OCI-LY1 (cell line): ENCODE data around the gene KCNMA1.
"Not testable (repeated sequence)": the region's sequence is repeated elsewhere in the genome, so short reads cannot be mapped to it uniquely, and the experiment has no call there.

Source experiments
- H2AFZ ChIP-seq: fragments of 200-600 bp; sonication (generic), shearing (Covaris generic); 2 replicates; pipeline ENCODE4 v1.6.0; 2014; ENCODE audit warnings: antibody characterized with exemption, mild to moderate bottlenecking, low read length
- H3F3A ChIP-seq: fragments of 200-600 bp; sonication (generic), shearing (Covaris generic); 2 replicates; pipeline ENCODE4 v1.6.0; 2014; ENCODE audit warnings: mild to moderate bottlenecking, antibody characterized with exemption, low read length, moderate library complexity; ENCODE audit not compliant: insufficient read depth
- H3K27ac ChIP-seq: fragments of 200-600 bp; sonication (generic); 2 replicates; pipeline ENCODE4 v1.5.1; 2014; ENCODE audit warnings: low read length, mixed run types, mild to moderate bottlenecking, low read depth; ENCODE audit not compliant: poor library complexity, severe bottlenecking
- H3K27me3 ChIP-seq: fragments of 200-600 bp; sonication (generic); 2 replicates; pipeline ENCODE4 v1.6.0; 2014; ENCODE audit warnings: antibody characterized with exemption, mild to moderate bottlenecking, low read length, moderate library complexity; ENCODE audit not compliant: insufficient read depth
- H3K36me3 ChIP-seq: fragments of 200-600 bp; sonication (generic); 2 replicates; pipeline ENCODE4 v1.6.1; 2014; ENCODE audit warnings: mild to moderate bottlenecking, antibody characterized with exemption, low read length, moderate library complexity, mixed read lengths; ENCODE audit not compliant: insufficient read depth
- H3K4me1 ChIP-seq: fragments of 200-600 bp; sonication (generic); 2 replicates; pipeline ENCODE4 v1.5.1; 2014; ENCODE audit warnings: mild to moderate bottlenecking, low read length, moderate library complexity; ENCODE audit not compliant: insufficient read depth, severe bottlenecking
- H3K4me2 ChIP-seq: fragments of 200-600 bp; sonication (generic), shearing (Covaris generic); 2 replicates; pipeline ENCODE4 v1.6.1; 2014; ENCODE audit warnings: low read length
- H3K4me3 ChIP-seq: fragments of 200-600 bp; sonication (generic); 2 replicates; pipeline ENCODE4 v1.5.1; 2014; ENCODE audit warnings: low read length, low read depth, mild to moderate bottlenecking, mixed read lengths; ENCODE audit not compliant: poor library complexity, severe bottlenecking
- H3K79me2 ChIP-seq: fragments of 200-600 bp; shearing (Covaris generic); 2 replicates; pipeline ENCODE4 v1.6.1; 2016; ENCODE audit warnings: mixed run types, low read length, mixed read lengths; ENCODE audit not compliant: insufficient read depth
- H3K9ac ChIP-seq: fragments of 200-600 bp; sonication (generic), shearing (Covaris generic); 2 replicates; pipeline ENCODE4 v1.6.1; 2014; ENCODE audit warnings: mild to moderate bottlenecking, low read length, mixed read lengths
- H3K9me2 ChIP-seq: fragments of 200-600 bp; sonication (generic), shearing (Covaris generic); 2 replicates; pipeline ENCODE4 v1.6.1; 2014; ENCODE audit warnings: low read depth, mild to moderate bottlenecking, low read length, mixed read lengths
- H3K9me3 ChIP-seq: fragments of 200-600 bp; shearing (Covaris generic); 2 replicates; pipeline ENCODE4 v1.6.1; 2014; ENCODE audit warnings: low read length, mixed read lengths
- H4K20me1 ChIP-seq: fragments of 200-600 bp; sonication (generic), shearing (Covaris generic); 2 replicates; pipeline ENCODE4 v1.6.0; 2016; ENCODE audit warnings: mild to moderate bottlenecking, low read length; ENCODE audit not compliant: insufficient read depth
- CTCF ChIP-seq: fragments of 200-600 bp; sonication (generic), shearing (Covaris generic); IDR thresholded peaks from 2 replicates; pipeline ENCODE4 v1.5.1; 2017; ENCODE audit warnings: mild to moderate bottlenecking, antibody characterized with exemption, low read length, moderate library complexity, mixed read lengths
- EZH2 ChIP-seq: fragments of 200-600 bp; sonication (generic), shearing (Covaris generic); IDR thresholded peaks from 2 replicates; pipeline ENCODE4 v1.8.0; 2017; ENCODE audit warnings: borderline replicate concordance, mixed run types, mild to moderate bottlenecking, antibody characterized with exemption, low read length, moderate library complexity, mixed read lengths

Gene KCNMA1

GRCh38 chr10:77574438-77574837 lies 63.2 kb downstream of the KCNMA1 start:
- Histone ChIP-seq H2AFZ (no peak overlapping the region), H3K4me2 (no peak overlapping the region), H3K9ac (no peak overlapping the region), H3K4me1 (no peaks in the 10 kb centered on the region), H3K27ac (no peak overlapping the region), H3F3A (no peaks in the 10 kb centered on the region), H3K9me3 (no peaks in the 10 kb centered on the region), H3K4me3 (no peak overlapping the region), H3K36me3 (no peaks in the 10 kb centered on the region), H3K27me3 (no peaks in the 10 kb centered on the region), H4K20me1 (no peaks in the 10 kb centered on the region), H3K9me2 (no peaks in the 10 kb centered on the region), H3K79me2 (no peaks in the 10 kb centered on the region)
- TF ChIP-seq EZH2 = no peak
- TF ChIP-seq CTCF = no peak

DNA sequence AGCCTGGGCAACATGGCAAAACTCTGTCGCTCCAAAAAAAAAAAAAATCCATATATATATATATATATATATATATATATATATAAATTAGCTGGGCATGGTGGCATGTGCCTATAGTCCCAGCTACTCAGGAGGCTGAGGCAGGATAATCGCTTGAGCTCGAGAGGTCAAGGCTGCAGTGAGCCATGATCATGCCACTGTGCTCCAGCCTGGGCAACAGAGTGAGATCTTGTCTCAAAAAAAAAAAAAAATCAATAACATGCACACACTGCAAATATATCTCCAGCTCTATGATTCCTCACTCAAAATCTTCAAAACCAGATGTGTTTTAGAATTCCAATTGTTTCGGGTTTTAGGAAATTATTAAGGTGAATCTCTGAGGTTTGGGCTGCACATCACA lies 65.1 kb downstream of the KCNMA1 start:
- H3K79me2 ChIP-seq, H3K9me2 ChIP-seq, H4K20me1 ChIP-seq, H3F3A ChIP-seq, H2AFZ ChIP-seq, H3K36me3 ChIP-seq, H3K9ac ChIP-seq, H3K4me1 ChIP-seq, H3K27me3 ChIP-seq, H3K9me3 ChIP-seq, H3K4me3 ChIP-seq, H3K27ac ChIP-seq, H3K4me2 ChIP-seq: not testable (repeated sequence)

DNA sequence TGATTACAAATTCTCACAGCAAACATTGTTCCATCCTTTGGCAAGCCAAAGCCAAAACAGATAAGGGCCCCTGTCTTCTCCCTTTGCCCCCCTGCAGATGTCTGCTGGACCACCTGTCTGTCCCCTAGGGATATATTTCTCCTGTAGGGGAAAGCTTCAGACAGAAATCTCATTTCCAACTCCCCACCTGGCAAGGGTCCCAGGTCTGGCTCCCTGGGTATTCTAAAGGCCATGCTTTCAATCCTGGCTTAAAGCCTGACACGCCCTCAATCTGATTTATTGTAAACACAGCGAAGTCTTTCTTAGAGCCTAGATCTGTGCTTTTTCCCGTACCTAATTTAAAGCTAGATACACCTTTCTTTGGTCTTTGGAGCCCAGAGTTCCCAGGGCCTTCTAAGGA lies 66.1 kb downstream of the KCNMA1 start:
- H2AFZ ChIP-seq = no peak overlapping the region
- H3K9me3 ChIP-seq = no peaks in the 10 kb centered on the region
- H3K36me3 ChIP-seq = no peaks in the 10 kb centered on the region
- H3K4me3 ChIP-seq = no peak overlapping the region
- H3K27ac ChIP-seq = no peak overlapping the region
- H3K4me1 ChIP-seq = no peaks in the 10 kb centered on the region
- H3K9ac ChIP-seq = no peak overlapping the region
- no peaks in the 10 kb centered on the region for H3K27me3 ChIP-seq
- no peak overlapping the region for H3K4me2 ChIP-seq
- H4K20me1 ChIP-seq = no peaks in the 10 kb centered on the region
- no peaks in the 10 kb centered on the region for H3K9me2 ChIP-seq
- H3F3A ChIP-seq = no peaks in the 10 kb centered on the region
- no peaks in the 10 kb centered on the region for H3K79me2 ChIP-seq
- TF ChIP-seq EZH2 = no peak
- TF ChIP-seq CTCF = no peak

DNA sequence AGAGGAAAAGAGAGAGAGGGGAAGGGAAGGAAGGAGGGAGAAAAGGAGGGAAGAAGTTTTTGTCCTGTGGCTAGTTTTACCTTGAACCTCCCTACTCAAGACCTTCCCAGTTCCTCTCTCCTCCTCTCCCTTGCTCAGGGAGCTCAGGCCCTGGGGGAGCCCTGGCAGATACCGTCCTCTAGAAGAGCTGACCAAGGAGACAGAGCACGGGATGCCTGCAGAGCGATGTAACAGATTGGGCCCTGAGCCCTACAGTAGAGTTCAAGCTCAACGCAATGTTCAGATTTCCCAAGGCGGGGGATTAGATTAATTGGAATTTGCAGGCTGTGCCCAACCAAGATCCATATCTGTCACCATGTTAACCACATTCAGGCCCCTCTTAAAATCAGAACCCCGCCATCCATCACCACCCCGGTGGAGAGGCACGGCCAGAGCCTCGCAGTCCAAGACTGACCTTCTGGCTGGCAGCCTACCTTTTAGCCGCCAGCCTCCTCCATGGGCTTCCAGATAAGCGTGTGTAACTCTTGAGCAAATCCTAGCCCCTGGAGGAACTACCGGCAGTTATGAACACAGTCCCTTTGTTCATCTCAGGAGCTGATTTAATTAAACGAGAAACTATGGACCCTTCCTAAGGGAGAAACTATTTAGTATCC lies 70.6 kb downstream of the KCNMA1 start:
- Histone ChIP-seq H3K9me3 (no peaks in the 10 kb centered on the region), H3K79me2 (no peaks in the 10 kb centered on the region), H4K20me1 (no peaks in the 10 kb centered on the region), H3F3A (no peaks in the 10 kb centered on the region), H3K36me3 (no peaks in the 10 kb centered on the region), H3K27ac (no peak overlapping the region), H3K27me3 (0 out of 2 replicates have a peak, but pooled peaks cover 2% of the 10 kb centered on the region), H3K4me3 (no peak overlapping the region), H3K4me1 (no peaks in the 10 kb centered on the region), H3K9me2 (no peaks in the 10 kb centered on the region), H2AFZ (no peak overlapping the region), H3K9ac (no peak overlapping the region), H3K4me2 (no peak overlapping the region)
- TF ChIP-seq EZH2 = no peak
- TF ChIP-seq CTCF = no peak
